ENCODE results near the gene GNAI3.
"Not testable (repeated sequence)": the region's sequence is repeated elsewhere in the genome, so short reads cannot be mapped to it uniquely, and the experiment has no call there.

Gene GNAI3

GRCh38 chr1:109655615-109656519 lies 107.5 kb downstream of the GNAI3 start, which contains the start of gene GSTM4:
Gene GSTM4 (plus strand): TSS chr1:109656099. CDS start chr1:109656390, 291 bp downstream.
- peak; percentile 48 for DNase-seq (ENCODE audit: low read depth)
- TF ChIP-seq CTCF (IDR thresholded peaks at IDR 0.05; ENCODE audit: low read depth, low read length, missing control alignments): no peak
- peak within 1 kb of the TSS; percentile 70 for H3K4me3 ChIP-seq (ENCODE audit: low read depth, low read length)

- DNase-seq (ENCODE audit: low read depth): no peak
- no peak for TF ChIP-seq CTCF (IDR thresholded peaks at IDR 0.05; ENCODE audit: low read depth, low read length, missing control alignments)
- H3K4me3 ChIP-seq (ENCODE audit: low read depth, low read length): no peak overlapping the region
Measured at GRCh38 chr1:109657395-109657794, 109.0 kb downstream of the GNAI3 start.

GRCh38 chr1:109657970-109658369 lies 109.6 kb downstream of the GNAI3 start:
- H3K4me3 ChIP-seq (ENCODE audit: low read depth, low read length): no peak overlapping the region
- no peak for DNase-seq (ENCODE audit: low read depth)
- TF ChIP-seq CTCF (IDR thresholded peaks at IDR 0.05; ENCODE audit: low read depth, low read length, missing control alignments): no peak

DNA sequence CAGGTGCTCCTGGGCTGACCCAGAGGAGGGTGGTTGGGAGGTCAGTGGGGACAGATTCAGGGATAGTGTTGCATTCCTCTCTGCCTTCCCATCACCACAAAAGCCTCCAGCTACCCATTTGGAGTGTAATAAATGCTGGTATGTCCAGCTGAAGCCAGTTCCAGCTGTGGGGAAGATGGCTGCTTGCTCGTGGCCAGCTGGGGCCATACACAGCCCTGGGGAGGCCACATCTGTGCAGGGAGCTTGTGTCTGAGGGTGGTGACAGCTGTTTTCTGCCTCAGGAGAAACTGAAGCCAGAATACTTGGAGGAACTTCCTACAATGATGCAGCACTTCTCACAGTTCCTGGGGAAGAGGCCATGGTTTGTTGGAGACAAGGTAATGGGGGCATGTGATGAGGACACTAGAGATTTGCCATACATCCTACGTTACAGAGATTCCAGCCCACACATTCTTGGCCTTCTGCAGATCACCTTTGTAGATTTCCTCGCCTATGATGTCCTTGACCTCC lies 110.2 kb downstream of the GNAI3 start:
- TF ChIP-seq CTCF (IDR thresholded peaks at IDR 0.05; ENCODE audit: low read depth, low read length, missing control alignments): no peak
- H3K4me3 ChIP-seq (ENCODE audit: low read depth, low read length): no peak overlapping the region
- no peak for DNase-seq (ENCODE audit: low read depth)

- H3K4me3 ChIP-seq (ENCODE audit: low read depth, low read length): no peak overlapping the region
- no peak for TF ChIP-seq CTCF (IDR thresholded peaks at IDR 0.05; ENCODE audit: low read depth, low read length, missing control alignments)
- no peak for DNase-seq (ENCODE audit: low read depth)
Measured at GRCh38 chr1:109659145-109659544, 110.7 kb downstream of the GNAI3 start.

GRCh38 chr1:109659997-109660690 lies 111.7 kb downstream of the GNAI3 start:
- TF ChIP-seq CTCF (IDR thresholded peaks at IDR 0.05; ENCODE audit: low read depth, low read length, missing control alignments): no peak
- H3K4me3 ChIP-seq (ENCODE audit: low read depth, low read length): no peak overlapping the region
- no peak for DNase-seq (ENCODE audit: low read depth)

DNA sequence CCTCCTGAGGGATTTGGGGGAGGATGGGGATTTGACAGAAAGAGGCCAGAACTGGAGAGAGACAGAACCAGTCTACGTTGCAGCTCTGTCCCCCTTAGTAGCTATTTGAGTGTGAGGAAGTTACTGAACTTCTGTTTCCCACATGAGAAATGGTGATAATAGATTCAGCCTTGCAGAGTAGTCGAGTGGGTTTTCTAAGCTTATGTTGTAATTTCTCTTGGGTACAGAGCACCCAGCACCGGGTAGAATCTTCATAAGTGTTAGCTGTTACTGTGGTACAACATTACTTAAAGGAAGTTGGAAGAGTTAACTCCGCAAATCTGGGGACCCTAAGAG lies 112.2 kb downstream of the GNAI3 start:
- not testable (repeated sequence) for H3K4me3 ChIP-seq (ENCODE audit: low read depth, low read length); DNase-seq (ENCODE audit: low read depth)

Measured in GM12864 (cell line).